PFSK-1 (cell line): ENCODE data around the gene LIMA1.

Experiments used
- POLR2AphosphoS5 ChIP-seq: IDR thresholded peaks from 2 replicates; pipeline ENCODE4 v1.6.1; 2012; ENCODE audit warnings: low read depth, mild to moderate bottlenecking, control low read depth, low read length, moderate library complexity
- TAF1 ChIP-seq: IDR thresholded peaks from 2 replicates; pipeline ENCODE4 v1.6.1; 2012; ENCODE audit warnings: low read length, control low read depth, borderline replicate concordance; ENCODE audit not compliant: insufficient read depth
- TF ChIP-seq, protein P1 (sequence below), 2 experiments: IDR thresholded peaks; 2 replicates each; pipeline versions ENCODE4 v1.6.1 to v1.8.0; 2011 to 2012; ENCODE audit warnings: low read depth in 2 of 2, low read length in 2 of 2, control low read depth in 1 of 2, inconsistent platforms in 1 of 2, mild to moderate bottlenecking in 1 of 2, moderate library complexity in 1 of 2; ENCODE audit not compliant: insufficient read depth in 1 of 2

DNA sequence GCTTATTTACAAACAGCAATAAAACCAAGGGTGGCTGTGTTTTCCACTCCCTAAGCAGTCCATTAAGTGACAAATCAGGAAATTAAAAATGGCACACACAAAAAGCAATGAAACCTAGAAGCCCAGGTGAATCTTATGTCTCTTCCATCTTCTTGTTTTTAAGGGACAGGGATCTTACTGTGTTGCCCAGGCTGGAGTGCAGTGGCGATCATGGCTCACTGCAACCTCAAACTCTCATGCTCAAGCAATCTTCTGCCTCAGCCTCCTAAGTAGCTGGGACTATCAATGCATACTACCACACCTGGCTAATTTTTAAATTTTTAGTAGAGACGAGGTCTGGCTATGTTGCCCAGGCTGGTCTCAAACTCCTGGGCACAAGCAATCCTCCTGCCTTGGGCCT is 63.8 kb downstream of the LIMA1 start:
- TF ChIP-seq POLR2AphosphoS5, result no peak
- TF ChIP-seq TAF1, result no peak
- TF ChIP-seq, protein P1, sequence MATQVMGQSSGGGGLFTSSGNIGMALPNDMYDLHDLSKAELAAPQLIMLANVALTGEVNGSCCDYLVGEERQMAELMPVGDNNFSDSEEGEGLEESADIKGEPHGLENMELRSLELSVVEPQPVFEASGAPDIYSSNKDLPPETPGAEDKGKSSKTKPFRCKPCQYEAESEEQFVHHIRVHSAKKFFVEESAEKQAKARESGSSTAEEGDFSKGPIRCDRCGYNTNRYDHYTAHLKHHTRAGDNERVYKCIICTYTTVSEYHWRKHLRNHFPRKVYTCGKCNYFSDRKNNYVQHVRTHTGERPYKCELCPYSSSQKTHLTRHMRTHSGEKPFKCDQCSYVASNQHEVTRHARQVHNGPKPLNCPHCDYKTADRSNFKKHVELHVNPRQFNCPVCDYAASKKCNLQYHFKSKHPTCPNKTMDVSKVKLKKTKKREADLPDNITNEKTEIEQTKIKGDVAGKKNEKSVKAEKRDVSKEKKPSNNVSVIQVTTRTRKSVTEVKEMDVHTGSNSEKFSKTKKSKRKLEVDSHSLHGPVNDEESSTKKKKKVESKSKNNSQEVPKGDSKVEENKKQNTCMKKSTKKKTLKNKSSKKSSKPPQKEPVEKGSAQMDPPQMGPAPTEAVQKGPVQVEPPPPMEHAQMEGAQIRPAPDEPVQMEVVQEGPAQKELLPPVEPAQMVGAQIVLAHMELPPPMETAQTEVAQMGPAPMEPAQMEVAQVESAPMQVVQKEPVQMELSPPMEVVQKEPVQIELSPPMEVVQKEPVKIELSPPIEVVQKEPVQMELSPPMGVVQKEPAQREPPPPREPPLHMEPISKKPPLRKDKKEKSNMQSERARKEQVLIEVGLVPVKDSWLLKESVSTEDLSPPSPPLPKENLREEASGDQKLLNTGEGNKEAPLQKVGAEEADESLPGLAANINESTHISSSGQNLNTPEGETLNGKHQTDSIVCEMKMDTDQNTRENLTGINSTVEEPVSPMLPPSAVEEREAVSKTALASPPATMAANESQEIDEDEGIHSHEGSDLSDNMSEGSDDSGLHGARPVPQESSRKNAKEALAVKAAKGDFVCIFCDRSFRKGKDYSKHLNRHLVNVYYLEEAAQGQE (IDR thresholded peaks at IDR 0.05; ENCODE audit: insufficient read depth in 1 of 2, low read depth in 2 of 2, low read length in 2 of 2), result no peak
